GM12878 (cell line): ENCODE results near the gene DOC2B. TPM values are rescaled to one million over a fixed set of nuclear protein-coding genes. Genes with fewer than 3 reads are reported as not detected.

Experiments
- ATAC-seq: fragments of 200-7000 bp; cut with Tn5 transposase; 3 replicates; pipeline ENCODE4 v1.9.1; 2020; ENCODE audit warnings: mild to moderate bottlenecking, moderate library complexity
- BruUV-seq: library from RNA; stranded (reverse); fragments of 400-500 nt; replicated peaks from 2 replicates; lab custom pipeline; 2021; lab: Mats Ljungman, UMichigan
- CTCF ChIA-PET: fragments of 300-600 bp; sonication (Branson Sonifier 250); formaldehyde crosslinking; extraction: SDS; loops from one replicate; lab custom pipeline; 2021; ENCODE audit warnings: inconsistent platforms; lab: Yijun Ruan, JAX
- POLR2A ChIA-PET: fragments of 350-600 bp; formaldehyde crosslinking; extraction: SDS; loops from one replicate; lab custom pipeline; 2021; ENCODE audit warnings: inconsistent platforms; lab: Charles Lee
- RAD21 ChIA-PET: fragments of 300-600 bp; sonication (Branson Sonifier 250); formaldehyde crosslinking; loops from one replicate; lab custom pipeline; 2023; ENCODE audit warnings: antibody characterized with exemption; ENCODE audit not compliant: unreplicated experiment; lab: Charles Lee
- SMC1A ChIA-PET: fragments of 300-600 bp; sonication (Branson Sonifier 250); formaldehyde crosslinking; loops from one replicate; lab custom pipeline; 2023; ENCODE audit not compliant: unreplicated experiment, uncharacterized antibody; lab: Charles Lee
- DNase-seq: peaks from one replicate; pipeline ENCODE4 v3.0.0-alpha.2; 2011; ENCODE audit warnings: low read depth, low spot score
- FAIRE-seq: peaks from 3 replicates; lab custom pipeline; 2011; peaks lifted over from hg19 to GRCh38; lab: Jason Lieb, UNC
- H2AFZ ChIP-seq: 2 replicates; pipeline ENCODE4 v1.6.0; 2011; ENCODE audit warnings: low read depth, low read length, control low read depth; ENCODE audit not compliant: control insufficient read depth
- H3K27ac ChIP-seq: 2 replicates; pipeline ENCODE4 v1.5.1; 2011; ENCODE audit warnings: control low read depth; ENCODE audit not compliant: control insufficient read depth, insufficient read depth
- H3K27me3 ChIP-seq, 2 experiments: replicated peaks in 1 of 2; 2 replicates each; pipeline versions ENCODE4 v1.6.0 to v1.6.1; 2011; ENCODE audit warnings: low read length in 1 of 2; ENCODE audit not compliant: control insufficient read depth in 2 of 2, insufficient read depth in 2 of 2
- H3K36me3 ChIP-seq, 2 experiments: 2 replicates each; pipeline ENCODE4 v1.5.1; 2011; ENCODE audit warnings: low read length in 1 of 2; ENCODE audit not compliant: control insufficient read depth in 2 of 2, insufficient read depth in 2 of 2
- H3K4me1 ChIP-seq: 2 replicates; pipeline ENCODE4 v1.6.1; 2011; ENCODE audit warnings: mild to moderate bottlenecking, low read length, moderate library complexity, mixed read lengths; ENCODE audit not compliant: control insufficient read depth, insufficient read depth
- H3K4me2 ChIP-seq: 2 replicates; pipeline ENCODE4 v1.6.0; 2011; ENCODE audit warnings: control low read depth; ENCODE audit not compliant: control insufficient read depth, insufficient read depth
- H3K4me3 ChIP-seq: fragments of 200-600 bp; sonication (generic); 2 replicates; pipeline ENCODE4 v1.5.1; 2016
- H3K79me2 ChIP-seq: 2 replicates; pipeline ENCODE4 v1.6.0; 2011; ENCODE audit warnings: low read length; ENCODE audit not compliant: control insufficient read depth, insufficient read depth
- H3K9ac ChIP-seq: 2 replicates; pipeline ENCODE4 v1.8.0; 2011; ENCODE audit warnings: low read length, control low read depth, mixed read lengths; ENCODE audit not compliant: control insufficient read depth, insufficient read depth
- H3K9me3 ChIP-seq: replicated peaks from 3 replicates; pipeline ENCODE4 v1.5.1; 2011; ENCODE audit warnings: mild to moderate bottlenecking, low read length; ENCODE audit not compliant: control insufficient read depth, insufficient read depth
- H4K20me1 ChIP-seq: 2 replicates; pipeline ENCODE4 v1.6.0; 2011; ENCODE audit not compliant: control insufficient read depth, insufficient read depth
- CBX3 ChIP-seq: fragments of 200-600 bp; sonication (generic); IDR thresholded peaks from 2 replicates; pipeline ENCODE4 v1.6.1; 2016; ENCODE audit warnings: low read depth, borderline replicate concordance
- CBX5 ChIP-seq: sonication (generic); IDR thresholded peaks from 2 replicates; pipeline ENCODE4 v1.6.1; 2016; ENCODE audit warnings: low read depth, moderate library complexity, mild to moderate bottlenecking, inconsistent platforms
- CREM ChIP-seq: IDR thresholded peaks from 2 replicates; pipeline ENCODE4 v1.6.1; 2014; ENCODE audit warnings: antibody characterized with exemption, low read depth
- FOXK2 ChIP-seq: fragments of 450-650 bp; IDR thresholded peaks from 2 replicates; pipeline ENCODE4 v1.6.1; 2017; ENCODE audit warnings: mild to moderate bottlenecking, moderate library complexity
- FOXM1 ChIP-seq: IDR thresholded peaks from 2 replicates; pipeline ENCODE4 v1.6.1; 2012; ENCODE audit warnings: low read depth, mild to moderate bottlenecking, inconsistent platforms, low read length, moderate library complexity
- GABPA ChIP-seq: IDR thresholded peaks from 2 replicates; pipeline ENCODE4 v1.6.1; 2014; ENCODE audit warnings: antibody characterized with exemption, low read depth, mild to moderate bottlenecking, inconsistent platforms
- IKZF1 ChIP-seq: fragments of 450-650 bp; conservative IDR thresholded peaks from 2 replicates; pipeline ENCODE4 v1.6.1; 2017; ENCODE audit warnings: antibody characterized with exemption, mild to moderate bottlenecking
- IKZF2 ChIP-seq, 2 experiments: fragments of 450-650 bp; IDR thresholded peaks; 2 replicates each; pipeline ENCODE4 v1.6.1; 2017; ENCODE audit warnings: mild to moderate bottlenecking in 2 of 2, moderate library complexity in 2 of 2
- KDM1A ChIP-seq: fragments of 200-600 bp; sonication (generic); IDR thresholded peaks from 2 replicates; pipeline ENCODE4 v1.6.1; 2016; ENCODE audit warnings: borderline replicate concordance
- NRF1 ChIP-seq: conservative IDR thresholded peaks from 2 replicates; pipeline ENCODE4 v1.6.1; 2011; ENCODE audit warnings: mild to moderate bottlenecking, low read depth, low read length, improper control_type of control experiment
- POLR2A ChIP-seq: IDR thresholded peaks from 2 replicates; pipeline ENCODE4 v1.6.1; 2011; ENCODE audit warnings: low read depth, mild to moderate bottlenecking, low read length
- POLR2AphosphoS2 ChIP-seq: IDR thresholded peaks from 2 replicates; pipeline ENCODE4 v1.6.1; 2011; ENCODE audit warnings: low read depth, mild to moderate bottlenecking, low read length, improper control_type of control experiment, moderate library complexity
- RELA ChIP-seq: fragments of 450-650 bp; IDR thresholded peaks from 2 replicates; pipeline ENCODE4 v1.8.0; 2014; ENCODE audit warnings: borderline replicate concordance; ENCODE audit not compliant: partially characterized antibody
- SKIL ChIP-seq: fragments of 450-650 bp; IDR thresholded peaks from 2 replicates; pipeline ENCODE4 v1.6.1; 2017; ENCODE audit warnings: mild to moderate bottlenecking, low read depth, inconsistent platforms; ENCODE audit not compliant: poor library complexity, severe bottlenecking
- SMAD5 ChIP-seq: IDR thresholded peaks from 2 replicates; pipeline ENCODE4 v1.6.1; 2016; ENCODE audit warnings: antibody characterized with exemption, low read depth
- TCF3 ChIP-seq: IDR thresholded peaks from 2 replicates; pipeline ENCODE4 v1.6.1; 2012; ENCODE audit warnings: low read depth, mild to moderate bottlenecking, low read length, borderline replicate concordance; ENCODE audit not compliant: insufficient read depth
- ZNF207 ChIP-seq: fragments of 450-650 bp; IDR thresholded peaks from 2 replicates; pipeline ENCODE4 v1.6.1; 2014; ENCODE audit warnings: antibody characterized with exemption, mild to moderate bottlenecking, borderline replicate concordance
- ZNF622 ChIP-seq: fragments of 450-650 bp; IDR thresholded peaks from 2 replicates; pipeline ENCODE4 v1.6.1; 2017; ENCODE audit warnings: mild to moderate bottlenecking, inconsistent platforms
- WGBS: methylation state at CpG from one replicate; pipeline ENCODE4 v1.1.6; 2016; ENCODE audit warnings: low lambda C conversion rate; ENCODE audit not compliant: insufficient replicate concordance, insufficient coverage; ENCODE audit errors: missing lambda C conversion rate; 5-methylcytosine and 5-hydroxymethylcytosine counted together
- in situ Hi-C: fragments of 300-500 bp; cut with MboI; formaldehyde crosslinking; loops from 9 replicates; pipeline ENCODE4 v1.14.3; 2018; ENCODE audit warnings: mixed read lengths
- intact Hi-C: fragments of 100-400 bp; cut with micrococcal nuclease; formaldehyde crosslinking; loops from one replicate; pipeline ENCODE4 v1.14.2; 2022; ENCODE audit not compliant: unreplicated experiment
- polyA plus RNA-seq, 11 experiments: library from polyadenylated mRNA; depleted of rRNA in 4 of 11; unstranded in 6 of 11; stranded (reverse) in 5 of 11; fragments of >200 nt; fragmentation: Nextera tagmentation in 4 of 11; fragmentation: Illumina TruSeq in 1 of 11; extraction: Ambion mirVana in 4 of 11; extraction: Trizol in 1 of 11; gene quantifications; 1 replicate in 1 of 11; 2 replicates in 10 of 11; pipeline versions ENCODE4 v1.2.1 to v1.2.3, GENCODE V29; 2011 to 2016; ENCODE audit warnings: inconsistent platforms in 2 of 11, missing spikeins in 2 of 11, low read depth in 1 of 11
- total RNA-seq, 4 experiments: library from RNA; depleted of rRNA in 3 of 4; stranded (reverse); fragments of >200 nt in 3 of 4; fragmentation: Illumina TruSeq in 1 of 4; extraction: Trizol in 1 of 4; gene quantifications; 2 replicates each; pipeline versions ENCODE4 v1.2.1 to v1.2.3, GENCODE V29; 2013 to 2021

The DOC2B gene
- total and polyA plus RNA-seq, 10 of the 15 experiments (the other 5 are each of a cell fraction or from before 2014, with no cell fraction given), result not detected

DNA sequence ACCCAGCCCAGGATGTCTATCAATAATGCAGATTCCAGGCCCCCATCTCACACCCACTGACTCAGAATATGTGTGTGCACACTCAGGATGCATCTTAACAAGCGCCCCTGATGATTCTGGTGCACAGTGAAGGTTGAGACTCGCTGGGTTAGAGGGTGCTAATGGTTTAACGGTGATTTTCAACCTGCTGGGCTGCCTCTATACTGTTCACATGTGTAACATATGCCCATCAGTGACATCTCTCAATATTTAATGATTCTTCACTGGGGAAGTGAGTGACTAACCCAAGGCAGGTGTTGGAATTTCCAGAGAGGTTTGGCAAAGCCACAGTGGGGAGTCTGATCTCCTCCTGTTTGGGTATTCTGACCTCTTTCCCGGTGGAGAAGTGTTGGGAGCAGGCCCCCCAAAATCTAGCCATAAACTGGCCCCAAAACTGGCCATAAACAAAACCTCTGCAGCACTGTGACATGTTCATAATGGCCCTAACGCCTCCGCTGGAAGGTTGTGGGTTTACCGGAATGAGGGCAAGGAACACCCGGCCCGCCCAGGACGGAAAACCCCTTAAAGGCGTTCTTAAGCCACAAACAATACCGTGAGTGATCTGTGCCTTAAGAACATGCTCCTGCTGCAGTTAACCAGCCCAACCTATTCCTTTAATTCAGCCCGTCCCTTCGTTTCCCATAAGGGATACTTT is 4.1 kb upstream of the DOC2B start (continued):
- no peak for TF ChIP-seq SKIL
- TF ChIP-seq IKZF2 (IDR thresholded peaks at IDR 0.05), result peak; percentile 25 to 33; a peak in 1 of 4 replicates
- TF ChIP-seq FOXK2, result no peak
- TF ChIP-seq ZNF207, result no peak
- no peak for TF ChIP-seq ZNF622
- peak; percentile 55; the same call in 1 of the 2 replicates for TF ChIP-seq IKZF1
- no peak for TF ChIP-seq POLR2AphosphoS2
- TF ChIP-seq SMAD5, result no peak

DNA sequence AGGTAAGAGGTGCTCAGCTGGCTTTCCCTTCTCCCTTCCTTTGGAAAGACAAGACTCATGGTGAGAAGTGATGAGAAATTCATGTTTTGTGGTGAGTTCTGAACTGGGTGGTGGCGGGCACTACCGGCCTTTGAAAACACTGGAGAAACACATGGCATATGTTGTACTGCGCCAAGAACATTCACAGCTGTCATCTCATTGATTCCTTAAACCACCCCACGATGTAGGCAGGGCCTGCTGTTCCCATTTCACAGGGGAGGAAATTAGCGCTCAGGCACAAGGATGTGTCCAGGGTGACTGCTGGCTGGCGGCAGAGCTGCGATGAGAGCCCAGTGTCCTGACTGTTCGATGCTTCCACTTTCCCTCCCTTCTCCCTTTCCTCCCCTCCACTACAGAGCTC is 1.6 kb upstream of the DOC2B start:
- SMC1A ChIA-PET, result no interaction called here
- peaks cover 3% of the 10 kb centered on the region for H3K4me1 ChIP-seq
- no peaks in the 10 kb centered on the region for H3K9me3 ChIP-seq
- FAIRE-seq (no peak), ATAC-seq (no peak), DNase-seq (no peak)
- H3K4me3 ChIP-seq, result no peak overlapping the region
- intact Hi-C loops, result no loop called here
- no TSS peak for BruUV-seq
- in situ Hi-C loops, result no loop called here
- CTCF ChIA-PET, result interaction anchor here (0.9 kb wide), 1 partner anchor 49 kb away, joined by 5 read pairs; no protein-coding TSS in a partner anchor
- H3K27ac ChIP-seq, result no peak overlapping the region
- 61% methylated on average over 8 of the region's 8 CpGs for WGBS
- peaks cover 0 to 5% of the 10 kb centered on the region in 2 experiments; a peak in 3 of 4 replicates for H3K27me3 ChIP-seq
- H3K79me2 ChIP-seq, result no peaks in the 10 kb centered on the region
- H3K4me2 ChIP-seq, result no peak overlapping the region
- no peak overlapping the region for H3K9ac ChIP-seq
- POLR2A ChIA-PET, result no interaction called here
- H4K20me1 ChIP-seq, result no peaks in the 10 kb centered on the region
- RAD21 ChIA-PET, result no interaction called here
- no peaks in the 10 kb centered on the region for H3K36me3 ChIP-seq
- no peak for TF ChIP-seq FOXM1
- no peak for TF ChIP-seq NRF1
- no peak for TF ChIP-seq CBX5
- no peak for TF ChIP-seq POLR2A
- TF ChIP-seq CBX3, result no peak
- TF ChIP-seq KDM1A, result no peak
- TF ChIP-seq TCF3, result no peak
- no peak for TF ChIP-seq CREM
- TF ChIP-seq RELA, result no peak
- no peak for TF ChIP-seq GABPA
- H2AFZ ChIP-seq, result no peak overlapping the region
